ENCODE data around the gene ABCA10.

DNA sequence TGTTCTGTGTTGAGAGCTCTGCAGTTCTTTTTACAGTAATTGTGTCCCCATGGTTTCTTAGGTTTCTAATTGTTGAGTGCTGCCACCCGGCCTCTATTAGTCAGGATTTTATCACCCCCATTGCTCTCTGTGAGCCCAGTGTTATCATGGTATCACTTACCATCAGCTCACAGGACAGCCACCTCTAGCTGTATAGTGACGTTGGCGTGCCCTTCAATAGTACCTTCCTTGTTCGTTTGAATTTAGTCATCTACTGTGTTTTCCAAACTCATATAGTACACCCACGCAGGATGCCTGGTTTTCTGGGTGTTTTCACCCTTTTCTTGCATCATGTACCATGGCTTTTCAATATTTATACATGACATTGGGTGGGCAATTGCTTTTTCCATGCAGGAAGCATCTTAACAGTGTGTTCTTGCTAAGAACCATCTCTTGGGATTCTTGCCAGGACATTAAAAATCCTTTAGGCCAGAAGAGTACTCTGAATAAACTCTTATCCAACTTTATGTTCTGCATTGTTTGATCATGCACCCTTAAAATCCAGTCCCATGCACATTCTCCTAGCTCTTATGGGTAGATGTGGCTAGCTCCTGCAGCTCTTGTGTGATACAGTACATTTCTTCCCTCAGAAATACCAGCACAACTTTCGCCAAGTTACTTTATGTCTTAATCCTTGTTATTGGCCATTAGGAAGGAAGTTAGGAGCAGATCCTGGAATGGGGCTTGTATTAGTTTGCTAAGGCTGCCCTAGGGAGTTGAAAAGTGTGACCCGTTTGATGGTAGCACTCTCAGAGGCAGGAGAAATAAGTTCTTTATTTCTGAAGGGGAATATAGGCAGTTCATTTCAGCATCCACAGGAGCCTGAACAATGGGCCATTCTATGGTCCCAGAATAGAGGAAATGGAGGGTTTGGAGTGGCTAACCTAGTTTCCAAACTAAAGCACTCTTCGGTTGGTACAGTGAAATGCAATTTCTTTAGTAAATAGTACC lies 11.3 kb upstream of the ABCA10 start:
- no peak for TF ChIP-seq EZH2 (IDR thresholded peaks at IDR 0.05; ENCODE audit: insufficient read depth, poor library complexity, severe bottlenecking)
- no peak for TF ChIP-seq EZH2phosphoT487 (IDR thresholded peaks at IDR 0.05; ENCODE audit: insufficient read depth, low read depth)

Data from GM23248 (cell line).